ENCODE measurements around the gene LEUTX.

DNA sequence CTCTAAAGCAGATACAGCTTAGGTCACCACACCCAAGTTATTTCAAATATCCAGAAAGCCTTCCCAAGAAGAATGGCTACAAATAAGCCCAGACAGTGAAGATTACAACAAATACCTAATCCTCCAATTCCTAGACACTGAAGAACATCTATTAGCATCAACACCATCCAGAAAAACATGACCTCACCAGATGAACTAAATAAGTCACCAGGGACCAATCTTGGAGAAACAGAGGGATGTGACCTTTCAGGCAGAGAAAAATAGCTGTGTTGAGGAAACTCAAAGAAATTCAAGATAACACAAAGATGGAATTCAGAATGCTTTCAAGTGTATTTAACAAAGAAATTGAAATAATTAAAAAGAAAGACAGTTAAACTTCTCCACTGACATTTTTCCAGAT, 25.9 kb upstream of the LEUTX start:
- TF ChIP-seq, protein P1, sequence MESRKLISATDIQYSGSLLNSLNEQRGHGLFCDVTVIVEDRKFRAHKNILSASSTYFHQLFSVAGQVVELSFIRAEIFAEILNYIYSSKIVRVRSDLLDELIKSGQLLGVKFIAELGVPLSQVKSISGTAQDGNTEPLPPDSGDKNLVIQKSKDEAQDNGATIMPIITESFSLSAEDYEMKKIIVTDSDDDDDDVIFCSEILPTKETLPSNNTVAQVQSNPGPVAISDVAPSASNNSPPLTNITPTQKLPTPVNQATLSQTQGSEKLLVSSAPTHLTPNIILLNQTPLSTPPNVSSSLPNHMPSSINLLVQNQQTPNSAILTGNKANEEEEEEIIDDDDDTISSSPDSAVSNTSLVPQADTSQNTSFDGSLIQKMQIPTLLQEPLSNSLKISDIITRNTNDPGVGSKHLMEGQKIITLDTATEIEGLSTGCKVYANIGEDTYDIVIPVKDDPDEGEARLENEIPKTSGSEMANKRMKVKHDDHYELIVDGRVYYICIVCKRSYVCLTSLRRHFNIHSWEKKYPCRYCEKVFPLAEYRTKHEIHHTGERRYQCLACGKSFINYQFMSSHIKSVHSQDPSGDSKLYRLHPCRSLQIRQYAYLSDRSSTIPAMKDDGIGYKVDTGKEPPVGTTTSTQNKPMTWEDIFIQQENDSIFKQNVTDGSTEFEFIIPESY (IDR thresholded peaks at IDR 0.05), result no peak
- TF ChIP-seq, protein P2, sequence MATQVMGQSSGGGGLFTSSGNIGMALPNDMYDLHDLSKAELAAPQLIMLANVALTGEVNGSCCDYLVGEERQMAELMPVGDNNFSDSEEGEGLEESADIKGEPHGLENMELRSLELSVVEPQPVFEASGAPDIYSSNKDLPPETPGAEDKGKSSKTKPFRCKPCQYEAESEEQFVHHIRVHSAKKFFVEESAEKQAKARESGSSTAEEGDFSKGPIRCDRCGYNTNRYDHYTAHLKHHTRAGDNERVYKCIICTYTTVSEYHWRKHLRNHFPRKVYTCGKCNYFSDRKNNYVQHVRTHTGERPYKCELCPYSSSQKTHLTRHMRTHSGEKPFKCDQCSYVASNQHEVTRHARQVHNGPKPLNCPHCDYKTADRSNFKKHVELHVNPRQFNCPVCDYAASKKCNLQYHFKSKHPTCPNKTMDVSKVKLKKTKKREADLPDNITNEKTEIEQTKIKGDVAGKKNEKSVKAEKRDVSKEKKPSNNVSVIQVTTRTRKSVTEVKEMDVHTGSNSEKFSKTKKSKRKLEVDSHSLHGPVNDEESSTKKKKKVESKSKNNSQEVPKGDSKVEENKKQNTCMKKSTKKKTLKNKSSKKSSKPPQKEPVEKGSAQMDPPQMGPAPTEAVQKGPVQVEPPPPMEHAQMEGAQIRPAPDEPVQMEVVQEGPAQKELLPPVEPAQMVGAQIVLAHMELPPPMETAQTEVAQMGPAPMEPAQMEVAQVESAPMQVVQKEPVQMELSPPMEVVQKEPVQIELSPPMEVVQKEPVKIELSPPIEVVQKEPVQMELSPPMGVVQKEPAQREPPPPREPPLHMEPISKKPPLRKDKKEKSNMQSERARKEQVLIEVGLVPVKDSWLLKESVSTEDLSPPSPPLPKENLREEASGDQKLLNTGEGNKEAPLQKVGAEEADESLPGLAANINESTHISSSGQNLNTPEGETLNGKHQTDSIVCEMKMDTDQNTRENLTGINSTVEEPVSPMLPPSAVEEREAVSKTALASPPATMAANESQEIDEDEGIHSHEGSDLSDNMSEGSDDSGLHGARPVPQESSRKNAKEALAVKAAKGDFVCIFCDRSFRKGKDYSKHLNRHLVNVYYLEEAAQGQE (IDR thresholded peaks at IDR 0.05), result no peak
- no peak for TF ChIP-seq YY1 (IDR thresholded peaks at IDR 0.05)
- TF ChIP-seq, protein P3, sequence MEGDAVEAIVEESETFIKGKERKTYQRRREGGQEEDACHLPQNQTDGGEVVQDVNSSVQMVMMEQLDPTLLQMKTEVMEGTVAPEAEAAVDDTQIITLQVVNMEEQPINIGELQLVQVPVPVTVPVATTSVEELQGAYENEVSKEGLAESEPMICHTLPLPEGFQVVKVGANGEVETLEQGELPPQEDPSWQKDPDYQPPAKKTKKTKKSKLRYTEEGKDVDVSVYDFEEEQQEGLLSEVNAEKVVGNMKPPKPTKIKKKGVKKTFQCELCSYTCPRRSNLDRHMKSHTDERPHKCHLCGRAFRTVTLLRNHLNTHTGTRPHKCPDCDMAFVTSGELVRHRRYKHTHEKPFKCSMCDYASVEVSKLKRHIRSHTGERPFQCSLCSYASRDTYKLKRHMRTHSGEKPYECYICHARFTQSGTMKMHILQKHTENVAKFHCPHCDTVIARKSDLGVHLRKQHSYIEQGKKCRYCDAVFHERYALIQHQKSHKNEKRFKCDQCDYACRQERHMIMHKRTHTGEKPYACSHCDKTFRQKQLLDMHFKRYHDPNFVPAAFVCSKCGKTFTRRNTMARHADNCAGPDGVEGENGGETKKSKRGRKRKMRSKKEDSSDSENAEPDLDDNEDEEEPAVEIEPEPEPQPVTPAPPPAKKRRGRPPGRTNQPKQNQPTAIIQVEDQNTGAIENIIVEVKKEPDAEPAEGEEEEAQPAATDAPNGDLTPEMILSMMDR (IDR thresholded peaks at IDR 0.05; ENCODE audit: low read depth, low read length, missing input control), result no peak

Data from liver (tissue), 2 donors.